Neutrophil (primary cell): ENCODE measurements around the gene KDM7A.
"Not testable (repeated sequence)": the region's sequence is repeated elsewhere in the genome, so short reads cannot be mapped to it uniquely, and the experiment has no call there.

Source experiments
- H3K27ac ChIP-seq: fragments of 200-600 bp; sonication (generic); 2 replicates; pipeline ENCODE4 v1.5.1; 2016; ENCODE audit warnings: mild to moderate bottlenecking, moderate library complexity
- H3K27me3 ChIP-seq: fragments of 200-600 bp; sonication (generic); 2 replicates; pipeline ENCODE4 v1.6.0; 2016; ENCODE audit warnings: mild to moderate bottlenecking
- H3K36me3 ChIP-seq: fragments of 200-600 bp; sonication (generic); 2 replicates; pipeline ENCODE4 v1.5.1; 2017
- H3K4me1 ChIP-seq, 2 experiments: fragments of 200-600 bp in 1 of 2; sonication (generic) in 1 of 2; 1 replicate in 1 of 2; 2 replicates in 1 of 2; pipeline versions ENCODE4 v1.5.1 to v1.6.1; 2013 to 2016; ENCODE audit warnings: low read depth in 1 of 2, low read length in 1 of 2, mild to moderate bottlenecking in 1 of 2, moderate library complexity in 1 of 2; ENCODE audit not compliant: control insufficient read depth in 1 of 2, insufficient read depth in 1 of 2
- H3K4me3 ChIP-seq, 2 experiments: fragments of 200-600 bp in 1 of 2; sonication (generic) in 1 of 2; 1 replicate in 1 of 2; 2 replicates in 1 of 2; pipeline ENCODE4 v1.5.1; 2013 to 2016; ENCODE audit warnings: low read depth in 1 of 2, low read length in 1 of 2, mild to moderate bottlenecking in 1 of 2, moderate library complexity in 1 of 2
- H3K9me3 ChIP-seq: fragments of 200-600 bp; sonication (generic); 2 replicates; pipeline ENCODE4 v1.5.1; 2016
- TF ChIP-seq, protein P1 (sequence below): fragments of 200-600 bp; sonication (generic); IDR thresholded peaks from 2 replicates; pipeline ENCODE4 v1.5.1; 2016; ENCODE audit warnings: antibody characterized with exemption

KDM7A gene

DNA sequence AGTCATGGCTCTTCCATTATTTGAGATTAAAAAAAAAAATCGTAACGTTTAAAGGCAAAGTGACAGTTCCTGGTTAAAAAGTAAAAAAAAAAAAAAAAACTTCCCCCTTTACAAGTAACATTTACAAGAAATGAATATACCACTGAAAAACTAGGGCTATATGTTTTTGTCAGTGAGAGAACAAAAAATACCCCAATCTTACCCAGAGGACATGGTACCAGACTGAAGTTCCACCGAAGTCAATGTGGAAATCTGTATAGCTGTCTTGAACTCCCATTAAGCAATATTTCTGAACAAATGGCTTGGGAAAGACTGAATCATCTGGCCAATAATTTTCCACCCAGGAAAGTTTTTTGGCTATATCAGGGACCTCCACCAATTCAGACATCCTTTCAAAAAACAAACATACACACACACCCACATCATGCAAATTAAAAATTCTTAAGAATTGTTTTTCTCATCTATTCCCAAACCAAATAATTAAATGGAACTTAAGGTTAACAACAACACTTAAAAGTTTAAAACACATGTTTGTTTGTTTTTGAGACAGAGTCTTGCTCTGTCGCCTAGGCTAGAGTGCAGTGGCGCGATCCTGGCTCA lies 50.2 kb downstream of the KDM7A start:
- Histone ChIP-seq H3K27me3 (no peaks in the 10 kb centered on the region), H3K4me3 (no peak overlapping the region), H3K9me3 (no peaks in the 10 kb centered on the region), H3K4me1 (no peaks in the 10 kb centered on the region), H3K27ac (no peak overlapping the region), H3K36me3 (peaks cover 99% of the 10 kb centered on the region)
- TF ChIP-seq, protein P1, sequence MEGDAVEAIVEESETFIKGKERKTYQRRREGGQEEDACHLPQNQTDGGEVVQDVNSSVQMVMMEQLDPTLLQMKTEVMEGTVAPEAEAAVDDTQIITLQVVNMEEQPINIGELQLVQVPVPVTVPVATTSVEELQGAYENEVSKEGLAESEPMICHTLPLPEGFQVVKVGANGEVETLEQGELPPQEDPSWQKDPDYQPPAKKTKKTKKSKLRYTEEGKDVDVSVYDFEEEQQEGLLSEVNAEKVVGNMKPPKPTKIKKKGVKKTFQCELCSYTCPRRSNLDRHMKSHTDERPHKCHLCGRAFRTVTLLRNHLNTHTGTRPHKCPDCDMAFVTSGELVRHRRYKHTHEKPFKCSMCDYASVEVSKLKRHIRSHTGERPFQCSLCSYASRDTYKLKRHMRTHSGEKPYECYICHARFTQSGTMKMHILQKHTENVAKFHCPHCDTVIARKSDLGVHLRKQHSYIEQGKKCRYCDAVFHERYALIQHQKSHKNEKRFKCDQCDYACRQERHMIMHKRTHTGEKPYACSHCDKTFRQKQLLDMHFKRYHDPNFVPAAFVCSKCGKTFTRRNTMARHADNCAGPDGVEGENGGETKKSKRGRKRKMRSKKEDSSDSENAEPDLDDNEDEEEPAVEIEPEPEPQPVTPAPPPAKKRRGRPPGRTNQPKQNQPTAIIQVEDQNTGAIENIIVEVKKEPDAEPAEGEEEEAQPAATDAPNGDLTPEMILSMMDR: no peak

DNA sequence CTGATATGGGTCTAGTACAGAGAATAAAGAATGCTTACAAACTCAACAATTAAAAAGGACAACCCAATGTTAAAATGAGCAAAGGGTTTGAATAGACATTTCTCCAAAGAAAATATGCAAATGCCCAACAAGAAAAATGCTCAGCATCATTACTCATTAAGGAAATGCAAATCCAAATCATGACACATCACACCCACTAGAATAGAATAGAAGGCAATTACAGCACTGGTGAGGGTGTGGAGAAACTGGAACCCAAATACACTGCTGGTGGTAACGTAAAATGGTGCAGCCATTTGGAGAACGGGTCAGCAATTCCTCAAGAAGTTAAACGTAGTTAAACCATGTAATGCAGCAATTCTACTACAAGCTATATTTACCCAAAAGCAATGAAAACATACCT lies 53.8 kb downstream of the KDM7A start:
- Histone ChIP-seq H3K4me1 (no peaks in the 10 kb centered on the region), H3K36me3 (peaks cover 99% of the 10 kb centered on the region), H3K4me3 (no peak overlapping the region), H3K9me3 (no peaks in the 10 kb centered on the region), H3K27ac (no peak overlapping the region), H3K27me3 (no peaks in the 10 kb centered on the region)
- TF ChIP-seq, protein P1: no peak

- Histone ChIP-seq H3K9me3 (no peaks in the 10 kb centered on the region), H3K27ac (no peak overlapping the region), H3K4me1 (no peaks in the 10 kb centered on the region), H3K36me3 (peaks cover 99% of the 10 kb centered on the region), H3K27me3 (no peaks in the 10 kb centered on the region), H3K4me3 (no peak overlapping the region)
- TF ChIP-seq, protein P1: no peak
These were observed 55.5 kb downstream of the KDM7A start for GRCh38 chr7:140121326-140121725.

GRCh38 chr7:140114817-140115216 lies 62.0 kb downstream of the KDM7A start:
- not testable (repeated sequence) for H3K27ac ChIP-seq, H3K4me3 ChIP-seq, H3K27me3 ChIP-seq, H3K4me1 ChIP-seq, H3K9me3 ChIP-seq
- peaks cover 95% of the 10 kb centered on the region for H3K36me3 ChIP-seq

- H3K36me3 ChIP-seq: peaks cover 64% of the 10 kb centered on the region
- H3K4me3 ChIP-seq, H3K27ac ChIP-seq: not testable (repeated sequence)
These were observed 68.0 kb downstream of the KDM7A start for GRCh38 chr7:140108777-140109176.

DNA sequence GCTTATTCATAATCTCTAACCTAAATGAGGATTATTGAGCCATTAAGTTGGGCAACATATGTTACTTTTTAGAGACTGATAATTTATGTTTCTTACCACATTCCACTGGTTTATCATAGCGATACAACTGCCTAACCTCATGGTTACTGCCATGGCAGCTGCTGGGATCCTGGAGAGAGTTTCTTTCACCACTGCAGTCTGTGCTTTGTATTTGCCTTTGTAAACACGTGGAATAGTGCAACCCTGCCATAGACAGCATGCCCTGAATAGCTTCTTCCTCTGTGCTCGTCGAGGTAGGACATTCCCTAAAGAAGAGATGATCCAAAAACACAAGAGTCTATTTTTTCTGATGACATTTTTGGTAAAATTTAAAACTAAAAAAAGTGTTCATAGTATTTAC lies 80.3 kb downstream of the KDM7A start:
- Histone ChIP-seq H3K9me3 (peaks cover 6% of the 10 kb centered on the region), H3K27me3 (no peaks in the 10 kb centered on the region), H3K27ac (no peak overlapping the region), H3K4me1 (peaks cover 0 to 1% of the 10 kb centered on the region in 2 experiments), H3K36me3 (peaks cover 99% of the 10 kb centered on the region), H3K4me3 (no peak overlapping the region)
- TF ChIP-seq, protein P1: no peak

More at GRCh38 chr7:140108777-140109176, 68.0 kb downstream of the KDM7A start:
- not testable (repeated sequence) for H3K27me3 ChIP-seq, H3K4me1 ChIP-seq, H3K9me3 ChIP-seq

- Histone ChIP-seq H3K9me3 (peaks cover 6% of the 10 kb centered on the region), H3K36me3 (peaks cover 99% of the 10 kb centered on the region), H3K4me3 (no peak overlapping the region)
These were observed 83.4 kb downstream of the KDM7A start for GRCh38 chr7:140093375-140093774.

More at GRCh38 chr7:140093375-140093774, 83.4 kb downstream of the KDM7A start:
- TF ChIP-seq, protein P1: no peak
- Histone ChIP-seq H3K27me3 (no peaks in the 10 kb centered on the region), H3K27ac (no peak overlapping the region), H3K4me1 (peaks cover 4 to 9% of the 10 kb centered on the region in 2 experiments)
